ENCODE data around the gene THBD. TPM values are rescaled to one million over a fixed set of nuclear protein-coding genes. Genes with fewer than 3 reads are reported as not detected.

The THBD gene
- total RNA-seq, 1 experiment from 2014 or later, result 0.26 TPM

DNA sequence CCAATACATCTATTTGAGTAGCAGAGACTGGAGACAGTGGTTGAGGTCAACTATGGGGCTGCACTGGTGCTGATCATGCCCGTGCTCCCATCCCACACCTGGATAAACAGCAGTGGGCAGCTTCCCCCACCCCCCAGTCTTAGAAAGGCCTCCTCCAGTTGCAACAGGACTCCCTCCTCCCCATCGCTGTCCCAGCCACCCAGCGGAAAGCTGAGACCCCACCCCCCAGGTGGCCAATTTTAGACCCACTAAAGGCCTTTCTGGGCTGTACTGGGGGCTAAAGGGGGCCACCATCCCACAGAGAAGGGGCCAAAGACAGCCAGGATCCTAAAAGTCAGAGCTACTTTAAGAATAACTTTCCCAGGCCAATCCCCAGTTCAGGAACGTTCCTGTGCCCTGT is 15.6 kb downstream of the THBD start:
- Histone ChIP-seq H3K4me3 (ENCODE audit: low read depth in 2 of 2, low read length in 2 of 2) (no peak overlapping the region), H3K4me1 (ENCODE audit: control insufficient read depth, insufficient read depth, low read length) (no peaks in the 10 kb centered on the region), H3K9me3 (ENCODE audit: control insufficient read depth, insufficient read depth, low read depth, low read length) (no peaks in the 10 kb centered on the region), H3K27ac (ENCODE audit: low read length) (no peak overlapping the region), H3K36me3 (ENCODE audit: control insufficient read depth, insufficient read depth, low read length) (no peaks in the 10 kb centered on the region), H3K27me3 (ENCODE audit: control insufficient read depth, insufficient read depth, low read length) (peaks cover 8% of the 10 kb centered on the region)
- no peak for ATAC-seq
- in situ Hi-C loops (cut with HindIII; ENCODE audit: low pct_unique_long_range_greater_than_20kb, low sequenced_read_pairs), result no loop called here
- no TSS peak for BruUV-seq (replicated peaks)
- intact Hi-C loops (cut with micrococcal nuclease; ENCODE audit: unreplicated experiment), result no loop called here
- DNase-seq (ENCODE audit: low read depth, low spot score), result no peak
- TF ChIP-seq SIN3A (IDR thresholded peaks at IDR 0.05; ENCODE audit: borderline replicate concordance, insufficient read depth, low read depth, low read length), result no peak
- TF ChIP-seq POLR2AphosphoS5 (IDR thresholded peaks at IDR 0.05; ENCODE audit: low read depth, low read length), result no peak
- TF ChIP-seq, protein P1, sequence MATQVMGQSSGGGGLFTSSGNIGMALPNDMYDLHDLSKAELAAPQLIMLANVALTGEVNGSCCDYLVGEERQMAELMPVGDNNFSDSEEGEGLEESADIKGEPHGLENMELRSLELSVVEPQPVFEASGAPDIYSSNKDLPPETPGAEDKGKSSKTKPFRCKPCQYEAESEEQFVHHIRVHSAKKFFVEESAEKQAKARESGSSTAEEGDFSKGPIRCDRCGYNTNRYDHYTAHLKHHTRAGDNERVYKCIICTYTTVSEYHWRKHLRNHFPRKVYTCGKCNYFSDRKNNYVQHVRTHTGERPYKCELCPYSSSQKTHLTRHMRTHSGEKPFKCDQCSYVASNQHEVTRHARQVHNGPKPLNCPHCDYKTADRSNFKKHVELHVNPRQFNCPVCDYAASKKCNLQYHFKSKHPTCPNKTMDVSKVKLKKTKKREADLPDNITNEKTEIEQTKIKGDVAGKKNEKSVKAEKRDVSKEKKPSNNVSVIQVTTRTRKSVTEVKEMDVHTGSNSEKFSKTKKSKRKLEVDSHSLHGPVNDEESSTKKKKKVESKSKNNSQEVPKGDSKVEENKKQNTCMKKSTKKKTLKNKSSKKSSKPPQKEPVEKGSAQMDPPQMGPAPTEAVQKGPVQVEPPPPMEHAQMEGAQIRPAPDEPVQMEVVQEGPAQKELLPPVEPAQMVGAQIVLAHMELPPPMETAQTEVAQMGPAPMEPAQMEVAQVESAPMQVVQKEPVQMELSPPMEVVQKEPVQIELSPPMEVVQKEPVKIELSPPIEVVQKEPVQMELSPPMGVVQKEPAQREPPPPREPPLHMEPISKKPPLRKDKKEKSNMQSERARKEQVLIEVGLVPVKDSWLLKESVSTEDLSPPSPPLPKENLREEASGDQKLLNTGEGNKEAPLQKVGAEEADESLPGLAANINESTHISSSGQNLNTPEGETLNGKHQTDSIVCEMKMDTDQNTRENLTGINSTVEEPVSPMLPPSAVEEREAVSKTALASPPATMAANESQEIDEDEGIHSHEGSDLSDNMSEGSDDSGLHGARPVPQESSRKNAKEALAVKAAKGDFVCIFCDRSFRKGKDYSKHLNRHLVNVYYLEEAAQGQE (IDR thresholded peaks at IDR 0.05; ENCODE audit: insufficient read depth in 1 of 2, low read depth in 2 of 2, low read length in 1 of 2), result no peak
- TF ChIP-seq, protein P2, sequence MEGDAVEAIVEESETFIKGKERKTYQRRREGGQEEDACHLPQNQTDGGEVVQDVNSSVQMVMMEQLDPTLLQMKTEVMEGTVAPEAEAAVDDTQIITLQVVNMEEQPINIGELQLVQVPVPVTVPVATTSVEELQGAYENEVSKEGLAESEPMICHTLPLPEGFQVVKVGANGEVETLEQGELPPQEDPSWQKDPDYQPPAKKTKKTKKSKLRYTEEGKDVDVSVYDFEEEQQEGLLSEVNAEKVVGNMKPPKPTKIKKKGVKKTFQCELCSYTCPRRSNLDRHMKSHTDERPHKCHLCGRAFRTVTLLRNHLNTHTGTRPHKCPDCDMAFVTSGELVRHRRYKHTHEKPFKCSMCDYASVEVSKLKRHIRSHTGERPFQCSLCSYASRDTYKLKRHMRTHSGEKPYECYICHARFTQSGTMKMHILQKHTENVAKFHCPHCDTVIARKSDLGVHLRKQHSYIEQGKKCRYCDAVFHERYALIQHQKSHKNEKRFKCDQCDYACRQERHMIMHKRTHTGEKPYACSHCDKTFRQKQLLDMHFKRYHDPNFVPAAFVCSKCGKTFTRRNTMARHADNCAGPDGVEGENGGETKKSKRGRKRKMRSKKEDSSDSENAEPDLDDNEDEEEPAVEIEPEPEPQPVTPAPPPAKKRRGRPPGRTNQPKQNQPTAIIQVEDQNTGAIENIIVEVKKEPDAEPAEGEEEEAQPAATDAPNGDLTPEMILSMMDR (IDR thresholded peaks at IDR 0.05), result no peak
- TF ChIP-seq TCF7L2 (IDR thresholded peaks at IDR 0.05; ENCODE audit: low read depth, low read length), result no peak
- CTCF ChIA-PET, result no interaction called here
- POLR2A ChIA-PET, result no interaction called here

DNA sequence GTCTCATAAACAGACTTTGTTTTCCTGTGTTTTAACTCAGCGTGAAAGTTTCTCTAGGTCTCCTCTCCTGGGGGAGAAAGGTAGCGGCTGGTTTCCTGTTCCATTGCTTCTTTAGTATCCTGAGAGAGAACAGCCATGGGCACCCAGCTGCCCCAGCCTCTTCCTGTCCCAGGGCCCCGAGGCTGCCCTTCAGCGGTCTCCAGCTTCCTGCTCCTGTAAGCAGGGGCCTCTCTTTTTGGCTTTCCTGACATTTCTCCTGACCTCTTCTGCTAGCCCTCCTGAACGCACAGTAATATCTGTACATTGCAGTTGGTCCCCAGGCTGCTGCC is 16.8 kb downstream of the THBD start:
- Histone ChIP-seq H3K4me3 (ENCODE audit: low read depth in 2 of 2, low read length in 2 of 2) (no peak overlapping the region), H3K27ac (ENCODE audit: low read length) (no peak overlapping the region), H3K36me3 (ENCODE audit: control insufficient read depth, insufficient read depth, low read length) (no peaks in the 10 kb centered on the region), H3K9me3 (ENCODE audit: control insufficient read depth, insufficient read depth, low read depth, low read length) (no peaks in the 10 kb centered on the region), H3K4me1 (ENCODE audit: control insufficient read depth, insufficient read depth, low read length) (no peaks in the 10 kb centered on the region), H3K27me3 (ENCODE audit: control insufficient read depth, insufficient read depth, low read length) (peaks cover 7% of the 10 kb centered on the region)
- ChIA-PET POLR2A (no interaction called here), CTCF (no interaction called here)
- no TSS peak for BruUV-seq (replicated peaks)
- DNase-seq (ENCODE audit: low read depth, low spot score) (no peak), ATAC-seq (no peak)
- in situ Hi-C loops (cut with HindIII; ENCODE audit: low pct_unique_long_range_greater_than_20kb, low sequenced_read_pairs) (no loop called here), intact Hi-C loops (cut with micrococcal nuclease; ENCODE audit: unreplicated experiment) (no loop called here)
- no peak for TF ChIP-seq SIN3A (IDR thresholded peaks at IDR 0.05; ENCODE audit: borderline replicate concordance, insufficient read depth, low read depth, low read length)
- TF ChIP-seq TCF7L2 (IDR thresholded peaks at IDR 0.05; ENCODE audit: low read depth, low read length), result no peak
- no peak for TF ChIP-seq POLR2AphosphoS5 (IDR thresholded peaks at IDR 0.05; ENCODE audit: low read depth, low read length)
- TF ChIP-seq, protein P1 (IDR thresholded peaks at IDR 0.05; ENCODE audit: insufficient read depth in 1 of 2, low read depth in 2 of 2, low read length in 1 of 2), result no peak
- TF ChIP-seq, protein P2 (IDR thresholded peaks at IDR 0.05), result no peak
